OCI-LY1 (cell line): ENCODE data around the gene ARHGEF40.

ENCODE experiments used
- CTCF ChIP-seq: fragments of 200-600 bp; sonication (generic), shearing (Covaris generic); IDR thresholded peaks from 2 replicates; pipeline ENCODE4 v1.5.1; 2017; ENCODE audit warnings: mild to moderate bottlenecking, antibody characterized with exemption, low read length, moderate library complexity, mixed read lengths
- EZH2 ChIP-seq: fragments of 200-600 bp; sonication (generic), shearing (Covaris generic); IDR thresholded peaks from 2 replicates; pipeline ENCODE4 v1.8.0; 2017; ENCODE audit warnings: borderline replicate concordance, mixed run types, mild to moderate bottlenecking, antibody characterized with exemption, low read length, moderate library complexity, mixed read lengths

GRCh38 chr14:21090940-21091663 lies 21.0 kb downstream of the ARHGEF40 start:
- TF ChIP-seq CTCF (no peak), EZH2 (no peak)
